ENCODE measurements around the gene SMARCA2.

The SMARCA2 gene

DNA sequence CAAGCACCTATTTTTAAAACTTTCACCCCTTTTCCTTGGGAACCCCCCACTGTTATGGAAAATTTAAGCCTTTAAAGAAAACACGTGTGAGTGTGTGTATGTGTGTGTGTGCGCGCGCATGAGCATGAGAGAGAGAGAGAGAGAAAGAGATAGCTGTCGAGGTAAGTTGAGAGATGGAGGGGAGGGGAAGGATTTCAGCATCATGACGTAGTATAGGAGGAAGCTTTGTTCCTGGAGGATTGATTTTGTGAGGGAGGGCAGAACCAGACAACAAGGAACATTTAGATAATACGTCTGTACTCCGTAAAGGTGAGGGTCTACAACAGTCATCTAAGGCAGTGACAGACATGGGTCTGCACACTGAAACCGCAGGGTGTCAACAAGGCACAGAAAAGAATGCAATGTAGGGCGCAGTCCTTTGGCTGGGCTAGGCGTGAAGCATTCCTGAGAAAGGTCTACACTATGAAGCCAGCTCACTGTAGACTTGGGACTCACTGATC lies 227.7 kb downstream of the SMARCA2 start:
- H3K9ac ChIP-seq (ENCODE audit: low read depth, low read length) = peak overlapping the region; percentile 83; the same call in 1 of the 2 replicates
- H3K4me3 ChIP-seq (ENCODE audit: low read length) = peak overlapping the region; percentile 54

More for the DNA sequence above, 227.7 kb downstream of the SMARCA2 start:
- peaks cover 24% of the 10 kb centered on the region for H3K4me1 ChIP-seq (ENCODE audit: insufficient read depth, low read length)
- 0 out of 2 replicates have a peak, but pooled peaks cover 4% of the 10 kb centered on the region for H3K36me3 ChIP-seq (ENCODE audit: insufficient read depth, low read length)
- no peak overlapping the region for H3K27ac ChIP-seq (ENCODE audit: low read depth, low read length)
- WGBS = 55% methylated on average over 11 of the region's 11 CpGs
- peaks cover 5% of the 10 kb centered on the region for H3K9me3 ChIP-seq (ENCODE audit: insufficient read depth, low read depth, low read length)
- no peaks in the 10 kb centered on the region for H3K27me3 ChIP-seq (ENCODE audit: insufficient read depth, low read length)

All from HUES64 (cell line).